H1 (cell line): Measurements from ENCODE around the gene RBMS1.

Experiments
- CEBPB ChIP-seq: IDR thresholded peaks from 2 replicates; pipeline ENCODE4 v1.6.1; 2012; ENCODE audit warnings: low read depth, low read length
- TEAD4 ChIP-seq: IDR thresholded peaks from 2 replicates; pipeline ENCODE4 v1.6.1; 2012; ENCODE audit warnings: low read depth, low read length, inconsistent platforms, mixed read lengths

GRCh38 chr2:160249876-160250275, 243.7 kb downstream of the RBMS1 start:
- no peak for TF ChIP-seq CEBPB
- TF ChIP-seq TEAD4 = no peak
